Measurements from ENCODE around the gene GALK2.

Gene GALK2

GRCh38 chr15:49288391-49288790 lies 118.3 kb downstream of the GALK2 start:
- no peak overlapping the region for H3K4me3 ChIP-seq (replicated peaks; ENCODE audit: low read depth, low read length)
- DNase-seq (ENCODE audit: extremely low read depth, low read depth): no peak
- no peak for TF ChIP-seq CTCF (IDR thresholded peaks at IDR 0.05; ENCODE audit: low read depth, low read length, missing control alignments)

- no peak overlapping the region for H3K4me3 ChIP-seq (replicated peaks; ENCODE audit: low read depth, low read length)
- DNase-seq (ENCODE audit: extremely low read depth, low read depth): no peak
- no peak for TF ChIP-seq CTCF (IDR thresholded peaks at IDR 0.05; ENCODE audit: low read depth, low read length, missing control alignments)
These were observed 120.1 kb downstream of the GALK2 start for GRCh38 chr15:49290191-49290590.

- TF ChIP-seq CTCF (IDR thresholded peaks at IDR 0.05; ENCODE audit: low read depth, low read length, missing control alignments): no peak
- DNase-seq (ENCODE audit: extremely low read depth, low read depth): no peak
These were observed 123.9 kb downstream of the GALK2 start for GRCh38 chr15:49293941-49294340.

GRCh38 chr15:49296258-49296657 lies 126.2 kb downstream of the GALK2 start:
- H3K4me3 ChIP-seq (replicated peaks; ENCODE audit: low read depth, low read length): no peak overlapping the region
- DNase-seq (ENCODE audit: extremely low read depth, low read depth): no peak
- no peak for TF ChIP-seq CTCF (IDR thresholded peaks at IDR 0.05; ENCODE audit: low read depth, low read length, missing control alignments)

More at GRCh38 chr15:49293941-49294340, 123.9 kb downstream of the GALK2 start:
- no peak overlapping the region for H3K4me3 ChIP-seq (replicated peaks; ENCODE audit: low read depth, low read length)

- DNase-seq (ENCODE audit: extremely low read depth, low read depth): no peak
- TF ChIP-seq CTCF (IDR thresholded peaks at IDR 0.05; ENCODE audit: low read depth, low read length, missing control alignments): no peak
- no peak overlapping the region for H3K4me3 ChIP-seq (replicated peaks; ENCODE audit: low read depth, low read length)
These were observed 127.5 kb downstream of the GALK2 start for GRCh38 chr15:49297584-49297983.

- TF ChIP-seq CTCF (IDR thresholded peaks at IDR 0.05; ENCODE audit: low read depth, low read length, missing control alignments): no peak
These were observed 130.8 kb downstream of the GALK2 start for GRCh38 chr15:49300856-49301255.

GRCh38 chr15:49301562-49301961 lies 131.5 kb downstream of the GALK2 start:
- DNase-seq (ENCODE audit: extremely low read depth, low read depth): no peak
- H3K4me3 ChIP-seq (replicated peaks; ENCODE audit: low read depth, low read length): no peak overlapping the region
- TF ChIP-seq CTCF (IDR thresholded peaks at IDR 0.05; ENCODE audit: low read depth, low read length, missing control alignments): no peak

More at GRCh38 chr15:49300856-49301255, 130.8 kb downstream of the GALK2 start:
- DNase-seq (ENCODE audit: extremely low read depth, low read depth): no peak
- no peak overlapping the region for H3K4me3 ChIP-seq (replicated peaks; ENCODE audit: low read depth, low read length)
